MM.1S (cell line): ENCODE data around the gene TNIP1.

ENCODE experiments used
- DNase-seq: peaks from one replicate; pipeline ENCODE4 v3.0.0-alpha.2; 2015
- H2AFZ ChIP-seq: fragments of 300-600 bp; sonication (generic); 2 replicates; pipeline ENCODE4 v1.6.0; 2016; ENCODE audit warnings: antibody characterized with exemption, low read length
- H3F3A ChIP-seq: fragments of 300-600 bp; sonication (generic); 2 replicates; pipeline ENCODE4 v1.6.1; 2016; ENCODE audit warnings: mild to moderate bottlenecking, antibody characterized with exemption, low read length, moderate library complexity, mixed read lengths; ENCODE audit not compliant: insufficient read depth
- H3K27ac ChIP-seq: fragments of 300-600 bp; sonication (generic); 2 replicates; pipeline ENCODE4 v1.5.1; 2016; ENCODE audit warnings: mild to moderate bottlenecking, low read length
- H3K27me3 ChIP-seq: fragments of 300-600 bp; sonication (generic); replicated peaks from 2 replicates; pipeline ENCODE4 v1.6.0; 2016; ENCODE audit warnings: low read length; ENCODE audit not compliant: insufficient read depth
- H3K36me3 ChIP-seq: fragments of 300-600 bp; sonication (generic); replicated peaks from 2 replicates; pipeline ENCODE4 v1.6.1; 2016; ENCODE audit warnings: mild to moderate bottlenecking, low read length, mixed read lengths; ENCODE audit not compliant: insufficient read depth
- H3K4me1 ChIP-seq: fragments of 300-600 bp; sonication (generic); 2 replicates; pipeline ENCODE4 v1.6.1; 2016; ENCODE audit warnings: low read length, mixed read lengths
- H3K4me2 ChIP-seq: fragments of 300-600 bp; sonication (generic); 2 replicates; pipeline ENCODE4 v1.6.0; 2016; ENCODE audit warnings: low read depth, low read length
- H3K4me3 ChIP-seq: fragments of 300-600 bp; sonication (generic); 2 replicates; pipeline ENCODE4 v1.5.1; 2016; ENCODE audit warnings: low read length, mixed read lengths
- H3K79me2 ChIP-seq: fragments of 300-600 bp; sonication (generic); 2 replicates; pipeline ENCODE4 v1.6.1; 2016; ENCODE audit warnings: mixed run types, low read length, mixed read lengths
- H3K9ac ChIP-seq: fragments of 300-600 bp; sonication (generic); 2 replicates; pipeline ENCODE4 v1.6.1; 2016; ENCODE audit warnings: low read length, mixed read lengths
- H3K9me2 ChIP-seq: fragments of 300-600 bp; sonication (generic); replicated peaks from 2 replicates; pipeline ENCODE4 v1.6.1; 2016; ENCODE audit warnings: mild to moderate bottlenecking, low read length, mixed read lengths; ENCODE audit not compliant: insufficient read depth
- H3K9me3 ChIP-seq: fragments of 300-600 bp; sonication (generic); replicated peaks from 2 replicates; pipeline ENCODE4 v1.6.1; 2016; ENCODE audit warnings: mild to moderate bottlenecking, low read length, mixed read lengths; ENCODE audit not compliant: insufficient read depth
- H4K20me1 ChIP-seq: fragments of 300-600 bp; sonication (generic); 2 replicates; pipeline ENCODE4 v1.6.1; 2016; ENCODE audit warnings: mild to moderate bottlenecking, low read length, moderate library complexity, mixed read lengths; ENCODE audit not compliant: insufficient read depth
- CTCF ChIP-seq: fragments of 300-600 bp; sonication (generic); IDR thresholded peaks from 2 replicates; pipeline ENCODE4 v1.5.1; 2016; ENCODE audit warnings: antibody characterized with exemption, low read length, mixed read lengths
- EZH2 ChIP-seq: fragments of 300-600 bp; sonication (generic); optimal IDR thresholded peaks from 2 replicates; pipeline ENCODE3; 2017; ENCODE audit warnings: low read depth, mild to moderate bottlenecking, antibody characterized with exemption, low read length, mixed read lengths
- EZH2phosphoT487 ChIP-seq: fragments of 300-600 bp; sonication (generic); IDR thresholded peaks from 2 replicates; pipeline ENCODE4 v1.6.1; 2018; ENCODE audit warnings: antibody characterized with exemption, low read length

TNIP1 gene

GRCh38 chr5:151081431-151082281 is 822 bp upstream of the TNIP1 start:
- peaks cover 30% of the 10 kb centered on the region for H3F3A ChIP-seq
- H3K9me3 ChIP-seq = no peaks in the 10 kb centered on the region
- 0 out of 2 replicates have a peak overlapping the region, but pooled peaks have one; percentile 14 for H2AFZ ChIP-seq
- no peaks in the 10 kb centered on the region for H3K27me3 ChIP-seq
- peaks cover 60% of the 10 kb centered on the region for H3K79me2 ChIP-seq
- peak overlapping the region; percentile 92 for H3K9ac ChIP-seq
- no peaks in the 10 kb centered on the region for H3K9me2 ChIP-seq
- no peaks in the 10 kb centered on the region for H4K20me1 ChIP-seq
- peak overlapping the region; percentile 82 for H3K27ac ChIP-seq
- no peaks in the 10 kb centered on the region for H3K36me3 ChIP-seq
- DNase-seq = no peak
- H3K4me3 ChIP-seq = peak overlapping the region; percentile 76
- TF ChIP-seq EZH2 = no peak
- no peak for TF ChIP-seq EZH2phosphoT487
- TF ChIP-seq CTCF = no peak
- H3K4me1 ChIP-seq = peaks cover 44% of the 10 kb centered on the region
- H3K4me2 ChIP-seq = peak overlapping the region; percentile 85

GRCh38 chr5:151079838-151080612 is 809 bp downstream of the TNIP1 start:
- H3K79me2 ChIP-seq = peaks cover 76% of the 10 kb centered on the region
- H4K20me1 ChIP-seq = no peaks in the 10 kb centered on the region
- no peaks in the 10 kb centered on the region for H3K27me3 ChIP-seq
- H3K9me2 ChIP-seq = no peaks in the 10 kb centered on the region
- H3K4me3 ChIP-seq = peak overlapping the region; percentile 76
- H3K9ac ChIP-seq = peak overlapping the region; percentile 92
- no peak for TF ChIP-seq EZH2phosphoT487
- TF ChIP-seq CTCF = no peak
- TF ChIP-seq EZH2 = no peak
- H3F3A ChIP-seq = peaks cover 30% of the 10 kb centered on the region
- no peak for DNase-seq
- no peaks in the 10 kb centered on the region for H3K9me3 ChIP-seq
- peak overlapping the region; percentile 97 for H3K4me2 ChIP-seq
- H3K36me3 ChIP-seq = no peaks in the 10 kb centered on the region
- peak overlapping the region; percentile 84; the same call in 1 of the 2 replicates for H2AFZ ChIP-seq
- peaks cover 34% of the 10 kb centered on the region for H3K4me1 ChIP-seq
- peak overlapping the region; percentile 82; the same call in 1 of the 2 replicates for H3K27ac ChIP-seq

- H3K4me1 ChIP-seq = peaks cover 24% of the 10 kb centered on the region
- H4K20me1 ChIP-seq = no peaks in the 10 kb centered on the region
- TF ChIP-seq CTCF = no peak
- no peak for TF ChIP-seq EZH2phosphoT487
- TF ChIP-seq EZH2 = no peak
- H3K4me3 ChIP-seq = no peak overlapping the region
- no peaks in the 10 kb centered on the region for H3K9me3 ChIP-seq
- peaks cover 90% of the 10 kb centered on the region for H3K79me2 ChIP-seq
- no peaks in the 10 kb centered on the region for H3K27me3 ChIP-seq
- H3K36me3 ChIP-seq = no peaks in the 10 kb centered on the region
- DNase-seq = no peak
- H3K27ac ChIP-seq = no peak overlapping the region
- H2AFZ ChIP-seq = no peak overlapping the region
- no peaks in the 10 kb centered on the region for H3K9me2 ChIP-seq
- peaks cover 23% of the 10 kb centered on the region for H3F3A ChIP-seq
- H3K4me2 ChIP-seq = no peak overlapping the region; the same call in 1 of the 2 replicates
- H3K9ac ChIP-seq = no peak overlapping the region
These were observed 2.2 kb downstream of the TNIP1 start for GRCh38 chr5:151078490-151079262.
